Neural progenitor cell (in vitro differentiated cells): ENCODE data around the gene DVL1. TPM values are rescaled to one million over a fixed set of nuclear protein-coding genes. Genes with fewer than 3 reads are reported as not detected.

Experiments used
- DNase-seq: peaks from one replicate; pipeline ENCODE4 v3.0.0-alpha.2; 2016; ENCODE audit warnings: low spot score
- H2AFZ ChIP-seq: fragments of 200-600 bp; sonication (generic); replicated peaks from 2 replicates; pipeline ENCODE4 v1.6.1; 2016; ENCODE audit warnings: antibody characterized with exemption
- H3F3A ChIP-seq: fragments of 200-600 bp; sonication (generic); 2 replicates; pipeline ENCODE4 v1.6.1; 2016; ENCODE audit warnings: antibody characterized with exemption, low read depth
- H3K27ac ChIP-seq: fragments of 200-600 bp; sonication (generic); 2 replicates; pipeline ENCODE4 v1.5.1; 2016; ENCODE audit warnings: mild to moderate bottlenecking
- H3K27me3 ChIP-seq: fragments of 200-600 bp; sonication (generic); 2 replicates; pipeline ENCODE4 v1.6.1; 2016; ENCODE audit warnings: mild to moderate bottlenecking, moderate library complexity
- H3K36me3 ChIP-seq: fragments of 200-600 bp; sonication (generic); 2 replicates; pipeline ENCODE4 v1.5.1; 2016
- H3K4me1 ChIP-seq: fragments of 200-600 bp; sonication (generic); 2 replicates; pipeline ENCODE4 v1.6.1; 2016; ENCODE audit warnings: mixed run types
- H3K4me2 ChIP-seq: fragments of 200-600 bp; sonication (generic); 2 replicates; pipeline ENCODE4 v1.6.1; 2016
- H3K4me3 ChIP-seq: fragments of 200-600 bp; sonication (generic); 2 replicates; pipeline ENCODE4 v1.5.1; 2016
- H3K79me2 ChIP-seq: fragments of 200-600 bp; sonication (generic); 2 replicates; pipeline ENCODE4 v1.6.1; 2016; ENCODE audit warnings: low read depth
- H3K9ac ChIP-seq: fragments of 200-600 bp; sonication (generic); 2 replicates; pipeline ENCODE4 v1.6.1; 2016
- H3K9me3 ChIP-seq: fragments of 200-600 bp; sonication (generic); 2 replicates; pipeline ENCODE4 v1.5.1; 2016; ENCODE audit warnings: low read depth
- H4K20me1 ChIP-seq: fragments of 200-600 bp; sonication (generic); 2 replicates; pipeline ENCODE4 v1.6.1; 2016; ENCODE audit warnings: low read depth
- H3K27ac Mint-ChIP-seq: 3 replicates; pipeline ENCODE4 v1.8.0; 2021; ENCODE audit warnings: mixed read lengths
- H3K27me3 Mint-ChIP-seq: 2 replicates; pipeline ENCODE4 v1.8.0; 2022; ENCODE audit warnings: low read depth, mild to moderate bottlenecking, inconsistent platforms, moderate library complexity, mixed read lengths; ENCODE audit not compliant: insufficient read depth
- H3K36me3 Mint-ChIP-seq: 3 replicates; pipeline ENCODE4 v1.8.0; 2021; ENCODE audit warnings: mixed read lengths
- H3K4me1 Mint-ChIP-seq: 3 replicates; pipeline ENCODE4 v1.8.0; 2021; ENCODE audit warnings: mixed read lengths
- H3K4me3 Mint-ChIP-seq: 3 replicates; pipeline ENCODE4 v1.8.0; 2021; ENCODE audit warnings: mild to moderate bottlenecking, moderate library complexity, mixed read lengths
- H3K9me3 Mint-ChIP-seq: 3 replicates; pipeline ENCODE4 v1.8.0; 2020; ENCODE audit warnings: mixed read lengths
- CTCF ChIP-seq: fragments of 200-600 bp; sonication (generic); IDR thresholded peaks from 2 replicates; pipeline ENCODE4 v1.5.1; 2017; ENCODE audit warnings: antibody characterized with exemption, mild to moderate bottlenecking
- EZH2 ChIP-seq: fragments of 200-600 bp; sonication (generic); IDR thresholded peaks from 2 replicates; pipeline ENCODE4 v1.6.1; 2017; ENCODE audit warnings: antibody characterized with exemption, mild to moderate bottlenecking, moderate library complexity
- EZH2phosphoT487 ChIP-seq: fragments of 200-600 bp; sonication (generic); IDR thresholded peaks from 2 replicates; pipeline ENCODE4 v1.6.1; 2017; ENCODE audit warnings: antibody characterized with exemption
- total RNA-seq: library from RNA; depleted of rRNA; stranded (reverse); fragments of >200 nt; gene quantifications from 2 replicates; pipeline ENCODE4 v1.2.3, GENCODE V29; 2015; ENCODE audit warnings: low replicate concordance

The DVL1 gene
- total RNA-seq, 1 donor from 2014 or later, result 14.5 TPM

GRCh38 chr1:1320666-1321448, 28.4 kb downstream of the DVL1 start:
- peaks cover 91% of the 10 kb centered on the region for H3K79me2 ChIP-seq
- H3K9me3 ChIP-seq, result no peaks in the 10 kb centered on the region
- no peak overlapping the region for H3K9ac ChIP-seq
- H3K36me3 Mint-ChIP-seq, result peaks cover 10% of the 10 kb centered on the region
- H4K20me1 ChIP-seq, result peaks cover 80% of the 10 kb centered on the region
- H3K36me3 ChIP-seq, result no peaks in the 10 kb centered on the region
- no peak overlapping the region for H2AFZ ChIP-seq
- H3K4me2 ChIP-seq, result no peak overlapping the region
- H3K27me3 Mint-ChIP-seq, result peaks cover 12% of the 10 kb centered on the region
- H3K4me1 ChIP-seq, result peaks cover 9% of the 10 kb centered on the region
- H3K27ac ChIP-seq, result no peak overlapping the region
- H3K27ac Mint-ChIP-seq, result no peak overlapping the region
- no peaks in the 10 kb centered on the region for H3K9me3 Mint-ChIP-seq
- TF ChIP-seq EZH2 (no peak), CTCF (no peak), EZH2phosphoT487 (no peak)
- H3K4me3 ChIP-seq, result no peak overlapping the region
- H3K4me1 Mint-ChIP-seq, result peaks cover 16% of the 10 kb centered on the region
- no peak overlapping the region for H3K4me3 Mint-ChIP-seq
- no peak for DNase-seq
- H3F3A ChIP-seq, result peaks cover 13% of the 10 kb centered on the region
- H3K27me3 ChIP-seq, result no peaks in the 10 kb centered on the region

GRCh38 chr1:1319646-1319941, 29.6 kb downstream of the DVL1 start:
- H3K27me3 ChIP-seq, result no peaks in the 10 kb centered on the region
- H3K27me3 Mint-ChIP-seq, result peaks cover 14% of the 10 kb centered on the region
- no peak for DNase-seq
- TF ChIP-seq CTCF (no peak), EZH2phosphoT487 (no peak), EZH2 (no peak)
- H3K27ac Mint-ChIP-seq, result no peak overlapping the region
- H3K36me3 ChIP-seq, result no peaks in the 10 kb centered on the region
- H3K9ac ChIP-seq, result no peak overlapping the region
- H4K20me1 ChIP-seq, result peaks cover 83% of the 10 kb centered on the region
- H3K27ac ChIP-seq, result no peak overlapping the region
- H3F3A ChIP-seq, result peaks cover 14% of the 10 kb centered on the region
- no peaks in the 10 kb centered on the region for H3K9me3 ChIP-seq
- no peak overlapping the region for H3K4me2 ChIP-seq
- H2AFZ ChIP-seq, result no peak overlapping the region
- peaks cover 18% of the 10 kb centered on the region for H3K4me1 Mint-ChIP-seq
- peaks cover 80% of the 10 kb centered on the region for H3K79me2 ChIP-seq
- peaks cover 12% of the 10 kb centered on the region for H3K36me3 Mint-ChIP-seq
- peaks cover 7% of the 10 kb centered on the region for H3K4me1 ChIP-seq
- H3K4me3 Mint-ChIP-seq, result no peak overlapping the region
- no peak overlapping the region for H3K4me3 ChIP-seq
- H3K9me3 Mint-ChIP-seq, result no peaks in the 10 kb centered on the region

GRCh38 chr1:1318777-1319645, 30.2 kb downstream of the DVL1 start:
- Mint-ChIP-seq H3K4me3 (no peak overlapping the region), H3K4me1 (peaks cover 18% of the 10 kb centered on the region), H3K27ac (no peak overlapping the region), H3K36me3 (peaks cover 12% of the 10 kb centered on the region), H3K9me3 (no peaks in the 10 kb centered on the region), H3K27me3 (peaks cover 14% of the 10 kb centered on the region)
- Histone ChIP-seq H3K4me1 (peaks cover 7% of the 10 kb centered on the region), H3K4me3 (no peak overlapping the region), H2AFZ (no peak overlapping the region), H3K79me2 (peaks cover 76% of the 10 kb centered on the region), H3K9me3 (no peaks in the 10 kb centered on the region), H3K4me2 (no peak overlapping the region), H4K20me1 (peaks cover 87% of the 10 kb centered on the region), H3F3A (peaks cover 14% of the 10 kb centered on the region), H3K9ac (no peak overlapping the region), H3K27me3 (no peaks in the 10 kb centered on the region), H3K36me3 (no peaks in the 10 kb centered on the region), H3K27ac (no peak overlapping the region)
- TF ChIP-seq EZH2phosphoT487 (no peak), CTCF (no peak), EZH2 (no peak)
- DNase-seq, result no peak
